HL-60/S4 (cell line): Measurements from ENCODE around the gene MCC.

ENCODE experiments used
- in situ Hi-C: fragments of 300-500 bp; cut with MboI; formaldehyde crosslinking; loops from 2 replicates; pipeline ENCODE4 v1.14.3; 2022; ENCODE audit warnings: low sequenced_read_pairs

The MCC gene

DNA sequence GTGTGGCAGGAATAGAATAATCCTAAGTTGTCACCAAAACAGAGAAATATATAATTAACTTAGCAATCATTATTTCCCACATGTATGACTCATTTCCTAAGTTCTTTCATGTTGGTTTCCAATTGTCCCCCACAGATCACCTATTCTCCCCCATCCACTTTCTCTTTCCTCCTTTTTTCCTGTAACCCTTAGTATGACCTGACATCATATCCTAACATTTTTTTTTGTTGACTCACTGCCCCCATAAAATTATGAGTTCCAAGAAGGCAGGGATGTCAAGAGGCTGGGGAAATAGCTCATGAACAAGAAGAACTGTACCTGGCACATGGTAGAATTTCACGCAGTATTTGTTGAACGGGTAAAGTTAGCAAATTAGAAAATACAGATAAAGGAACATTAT, 324.9 kb downstream of the MCC start:
- in situ Hi-C loops: no loop called here

DNA sequence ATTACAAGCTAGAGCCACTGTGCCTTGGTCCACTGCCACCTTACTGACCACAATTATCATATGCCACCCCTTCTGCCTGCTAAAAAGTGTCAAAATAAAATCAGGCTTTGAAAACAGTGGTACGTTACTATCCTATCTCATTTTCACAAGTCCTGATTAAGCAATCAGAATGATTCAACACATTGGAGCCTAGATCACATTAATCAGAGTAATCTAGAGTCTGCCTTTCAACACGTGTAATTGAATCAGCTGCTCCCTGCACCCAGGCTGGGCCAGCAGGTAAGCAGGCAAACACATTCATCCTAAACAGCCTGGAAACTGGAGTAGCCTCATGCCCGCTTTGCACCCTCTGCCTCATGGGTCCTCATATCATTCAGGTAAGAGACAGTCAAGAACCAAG, 325.5 kb downstream of the MCC start:
- in situ Hi-C loops: no loop called here

DNA sequence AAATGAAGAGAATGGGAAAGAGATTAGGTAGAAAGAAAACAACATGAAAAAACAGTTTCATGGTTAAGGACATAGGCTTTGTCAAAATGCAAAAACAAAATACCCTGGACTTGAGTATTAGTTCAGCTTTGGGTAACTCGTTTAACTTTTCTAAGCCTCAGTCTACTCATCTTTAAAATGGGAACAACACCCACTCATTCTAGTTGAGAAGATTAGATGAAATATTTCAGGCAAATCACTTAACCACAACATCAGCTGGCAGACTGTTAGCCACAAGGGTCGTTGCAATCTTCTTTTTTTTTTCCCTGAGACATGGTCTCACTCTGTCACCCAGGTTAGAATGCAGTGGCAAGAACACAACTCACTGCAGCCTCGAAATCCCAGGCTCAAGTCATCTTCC, 326.0 kb downstream of the MCC start:
- in situ Hi-C loops: no loop called here

DNA sequence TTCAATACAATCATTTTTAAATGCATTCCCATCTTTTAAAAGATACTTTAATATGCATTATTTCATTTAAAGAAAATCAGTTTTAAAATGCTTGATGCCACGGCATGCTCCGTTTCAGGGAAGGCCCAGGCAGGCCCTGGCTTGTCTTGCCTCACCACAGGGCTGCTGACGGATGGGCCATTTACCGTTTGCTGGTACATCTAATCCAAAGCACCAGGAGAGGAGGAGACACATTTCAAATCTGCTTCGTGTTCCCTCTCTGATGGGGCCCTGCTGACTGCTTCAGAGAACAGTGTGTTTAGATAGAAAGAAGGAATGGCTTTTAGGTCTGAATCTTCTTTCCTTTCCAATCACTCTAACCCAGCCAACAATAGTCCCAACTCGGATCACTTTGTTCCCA, 326.4 kb downstream of the MCC start:
- in situ Hi-C loops: no loop called here

DNA sequence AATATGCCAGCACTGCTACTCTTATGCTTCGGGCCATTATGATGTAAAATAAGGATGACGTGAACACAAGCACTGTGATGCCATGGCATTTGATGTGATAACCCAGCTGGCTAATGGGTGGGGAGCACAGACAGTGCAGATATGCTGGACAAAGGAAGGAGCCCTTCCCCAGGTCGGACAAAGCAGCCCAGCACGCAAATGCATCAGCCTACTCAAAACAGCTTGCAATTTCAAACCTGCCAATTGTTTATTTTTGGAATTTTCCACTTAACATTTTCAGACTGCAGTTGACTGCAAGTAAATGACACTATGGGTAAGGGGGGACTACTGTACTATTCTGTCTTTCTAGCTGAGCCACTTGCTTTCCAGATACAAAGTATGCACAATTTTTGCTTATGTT, 330.4 kb downstream of the MCC start:
- in situ Hi-C loops: no loop called here

DNA sequence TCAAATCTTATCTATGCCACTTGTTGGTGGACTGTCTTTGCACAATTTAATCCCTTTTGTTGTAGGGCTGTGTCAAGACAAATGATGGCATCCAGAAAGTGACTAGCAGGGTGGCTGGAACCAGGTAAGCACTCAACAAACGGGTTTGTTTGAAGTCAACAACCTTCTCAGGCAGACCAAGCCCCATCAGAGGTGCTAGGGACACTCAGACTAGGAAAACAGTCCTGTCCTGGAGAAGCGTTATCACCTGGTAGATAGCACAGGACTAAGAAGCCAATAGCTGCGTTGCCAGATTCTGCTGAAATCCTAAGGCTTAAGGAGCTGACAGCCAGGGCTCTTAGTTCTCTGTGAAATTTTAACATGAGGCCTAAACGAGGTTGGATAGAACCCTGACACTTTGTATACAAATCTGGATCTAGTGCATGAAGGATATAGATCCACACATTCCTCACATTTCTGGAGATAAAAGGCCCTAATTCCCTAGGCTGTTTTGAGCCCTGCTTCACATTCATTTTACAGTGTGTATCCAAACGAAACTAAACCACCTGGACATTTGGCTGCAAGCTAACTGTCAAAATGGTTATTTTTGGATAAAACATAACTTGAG, 331.9 kb downstream of the MCC start:
- in situ Hi-C loops: no loop called here

DNA sequence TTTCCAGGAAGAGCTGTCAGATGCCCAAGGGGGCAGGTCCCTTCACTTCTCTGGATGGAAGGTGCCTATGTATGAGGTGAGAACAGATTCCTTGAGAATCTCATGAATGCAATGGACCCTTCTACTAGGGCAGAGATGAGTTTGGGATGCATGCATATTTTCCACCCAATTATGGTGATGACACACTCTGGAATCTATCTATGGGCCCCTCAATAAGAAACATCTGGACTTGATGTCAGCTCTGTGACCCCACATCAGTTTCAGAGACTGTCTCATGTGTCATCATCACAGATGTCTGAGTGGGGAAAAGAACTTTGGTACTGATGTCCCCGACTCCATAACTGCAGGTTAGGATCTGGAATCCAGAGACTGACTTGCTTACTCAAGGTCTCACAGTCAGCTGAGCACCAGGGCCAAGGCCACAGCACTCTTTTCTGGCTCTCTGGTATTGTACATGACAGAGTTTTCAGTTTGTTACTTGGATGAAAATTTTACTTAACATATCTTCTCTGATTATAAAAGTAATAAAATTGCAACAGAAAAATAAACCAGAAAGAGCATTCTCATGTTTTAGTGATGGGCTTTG, 334.6 kb downstream of the MCC start:
- in situ Hi-C loops: no loop called here

DNA sequence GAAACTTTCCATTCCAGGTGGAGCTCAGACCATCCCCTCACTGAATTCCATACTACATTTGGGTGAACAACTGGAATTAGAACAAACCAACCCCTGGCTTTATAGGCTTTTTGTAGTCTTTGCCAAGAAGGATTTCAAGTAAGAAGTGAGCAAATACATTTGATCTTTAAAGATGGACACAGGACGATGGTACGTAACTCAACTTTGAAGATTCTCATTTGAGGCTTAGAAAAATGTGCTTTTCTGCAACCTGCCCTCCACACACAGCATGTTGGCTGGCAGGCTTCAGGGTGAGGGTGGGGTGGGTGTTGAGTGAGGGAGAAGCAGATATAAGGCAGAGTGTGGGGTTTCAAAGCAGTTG, 335.9 kb downstream of the MCC start:
- in situ Hi-C loops: no loop called here

DNA sequence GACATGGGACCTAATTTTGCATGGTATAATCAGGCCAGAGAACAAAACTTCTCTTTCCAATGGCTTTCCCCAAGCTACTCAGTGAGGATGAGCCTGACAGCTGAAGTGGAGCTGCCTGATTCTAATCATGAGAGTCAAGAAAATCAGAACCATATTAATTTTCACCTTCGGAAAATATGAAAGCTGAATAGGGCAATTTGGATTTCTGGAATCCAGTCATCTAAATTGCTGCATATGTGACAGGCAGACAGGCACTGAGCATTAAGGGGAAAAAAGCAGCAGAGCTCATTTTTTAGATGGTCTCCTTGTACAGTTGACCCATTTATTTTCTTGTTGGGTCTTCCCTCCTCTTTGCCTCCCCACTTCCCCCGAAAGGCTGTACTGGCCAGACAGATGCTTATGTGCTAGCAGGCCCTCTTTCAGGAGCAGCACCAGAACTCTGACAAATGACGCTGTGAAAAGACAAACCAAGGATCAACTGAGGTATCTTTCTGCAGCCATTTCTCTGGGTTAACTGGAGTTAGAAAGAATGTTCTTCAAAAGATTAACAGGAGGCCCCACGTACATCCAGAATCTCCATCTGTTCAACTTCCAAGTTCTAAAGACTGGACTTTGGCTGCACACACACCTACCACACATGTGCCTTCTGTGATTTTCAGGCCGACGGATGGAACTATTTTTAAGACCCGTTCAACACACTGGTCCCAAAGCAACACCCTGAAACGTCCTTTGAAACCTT, 336.4 kb downstream of the MCC start:
- in situ Hi-C loops: no loop called here

DNA sequence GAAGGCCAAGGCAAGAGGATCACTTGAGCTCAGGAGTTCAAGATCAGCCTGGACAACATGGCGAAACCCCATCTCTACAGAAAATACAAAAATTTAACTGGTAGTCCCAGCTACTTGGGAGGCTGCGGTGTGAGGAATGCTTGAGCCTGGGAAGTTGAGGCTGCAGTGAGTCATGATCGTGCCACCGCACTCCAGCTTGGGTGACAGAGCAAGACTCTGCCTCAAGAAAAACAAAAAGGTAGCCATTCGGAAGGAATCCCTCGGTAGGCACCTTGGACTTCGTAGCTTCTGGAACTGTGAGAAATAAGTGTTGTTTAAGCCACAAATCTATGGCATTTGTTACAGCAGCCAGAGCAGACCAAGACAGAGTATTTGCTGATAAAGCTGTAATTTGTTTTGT, 337.4 kb downstream of the MCC start:
- in situ Hi-C loops: no loop called here

DNA sequence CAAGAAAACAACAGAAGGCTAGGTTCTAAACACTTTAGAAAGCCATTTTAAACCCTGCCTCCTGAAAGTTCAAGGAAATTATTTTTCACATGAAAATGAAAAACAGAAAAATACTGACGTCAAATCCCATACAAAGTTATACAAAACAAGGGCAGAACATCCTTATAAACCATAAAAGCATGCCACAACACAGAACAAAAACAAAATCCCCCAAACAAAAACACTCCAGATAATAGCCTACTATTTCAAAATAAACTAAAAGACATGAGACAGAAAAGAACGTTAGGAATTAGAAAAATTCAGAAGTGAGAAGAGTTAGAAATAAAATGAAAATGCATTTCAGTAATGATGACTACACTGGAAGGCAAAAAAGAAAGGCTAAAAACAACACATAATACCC, 338.0 kb downstream of the MCC start:
- in situ Hi-C loops: no loop called here

DNA sequence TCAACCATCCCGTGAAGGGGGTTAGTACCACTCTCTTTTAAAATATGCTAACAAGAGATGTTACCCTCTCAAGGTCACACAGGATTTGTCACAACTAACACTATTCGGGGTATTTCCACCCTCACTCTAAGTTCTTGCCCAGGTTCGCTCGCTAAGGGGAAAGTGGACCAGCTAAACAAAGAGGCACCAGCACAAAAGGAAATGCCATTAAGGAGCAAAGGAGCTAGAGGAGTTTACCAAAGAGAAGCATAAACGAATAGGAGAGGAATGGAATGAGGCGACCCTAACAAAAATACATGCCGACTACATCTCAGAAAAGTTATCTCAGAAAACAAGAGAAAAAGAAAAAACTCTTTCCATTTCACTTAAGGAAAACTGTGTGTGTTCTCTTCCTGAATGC, 340.7 kb downstream of the MCC start:
- in situ Hi-C loops: no loop called here

DNA sequence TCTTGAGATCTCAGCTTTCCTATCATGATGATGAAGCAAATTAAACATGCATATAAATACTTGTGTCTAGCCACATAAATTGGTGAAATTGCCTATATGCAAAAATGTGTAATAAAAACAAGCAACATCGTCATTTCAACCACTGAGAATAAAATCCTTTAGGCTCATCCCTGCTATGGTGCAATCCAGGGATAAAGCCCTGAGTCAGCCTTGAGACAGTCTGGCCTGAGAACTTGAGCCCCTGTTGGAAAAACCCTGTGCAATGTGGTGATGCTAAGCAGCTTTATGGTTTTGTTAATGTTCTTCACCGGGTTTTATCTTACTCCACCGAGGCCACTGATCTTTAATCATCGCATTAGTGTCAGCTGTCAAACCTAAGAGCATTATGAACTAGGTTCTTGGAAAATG, 341.1 kb downstream of the MCC start:
- in situ Hi-C loops: no loop called here

DNA sequence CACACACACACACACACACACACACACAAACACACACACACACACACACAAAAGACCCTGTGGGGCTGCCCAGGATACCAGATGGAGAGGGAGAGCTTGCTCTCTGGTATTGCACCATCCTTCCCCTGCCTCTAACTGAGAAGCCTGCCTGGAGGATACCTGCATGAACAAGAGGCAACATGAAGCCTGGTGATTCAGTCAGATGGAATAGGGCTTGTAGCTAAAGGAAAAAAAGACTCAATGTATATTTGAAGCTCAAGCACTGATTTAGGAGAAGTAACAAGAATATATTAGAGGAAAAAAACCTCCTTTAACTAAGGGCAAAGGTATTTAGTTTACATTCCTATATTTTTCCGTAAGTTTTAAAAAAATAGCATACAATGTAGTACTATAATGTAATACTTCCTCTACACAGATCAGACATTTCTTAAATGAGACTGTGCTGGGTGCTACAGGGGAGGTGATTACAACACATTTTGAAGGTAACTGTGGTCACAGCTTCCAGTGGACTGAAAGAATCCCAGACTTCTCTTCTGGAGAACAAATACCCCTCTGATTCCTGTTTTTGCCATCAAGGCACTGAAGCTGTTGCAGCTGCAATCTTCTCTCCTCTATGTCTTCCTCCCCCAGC, 342.4 kb downstream of the MCC start:
- in situ Hi-C loops: no loop called here

DNA sequence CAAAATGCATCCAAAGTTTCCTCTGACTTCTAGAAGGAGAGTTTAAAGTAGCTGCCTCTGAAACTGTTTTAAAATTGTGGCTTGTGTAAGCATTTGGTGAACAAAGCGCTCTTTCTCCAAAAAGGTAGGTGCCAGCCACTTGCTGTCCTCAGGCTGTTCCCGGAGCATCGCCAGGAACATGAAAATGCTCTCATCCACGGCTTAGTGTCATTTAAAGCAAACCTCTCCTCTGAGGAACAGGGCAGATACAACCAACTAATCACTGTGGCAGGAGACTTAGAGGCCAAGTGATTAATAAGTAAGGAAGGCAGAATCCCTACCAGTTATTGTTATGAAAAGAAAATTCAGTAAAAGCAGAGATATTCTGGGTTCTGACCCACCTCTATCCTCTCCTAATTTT, 346.1 kb downstream of the MCC start:
- in situ Hi-C loops: no loop called here

DNA sequence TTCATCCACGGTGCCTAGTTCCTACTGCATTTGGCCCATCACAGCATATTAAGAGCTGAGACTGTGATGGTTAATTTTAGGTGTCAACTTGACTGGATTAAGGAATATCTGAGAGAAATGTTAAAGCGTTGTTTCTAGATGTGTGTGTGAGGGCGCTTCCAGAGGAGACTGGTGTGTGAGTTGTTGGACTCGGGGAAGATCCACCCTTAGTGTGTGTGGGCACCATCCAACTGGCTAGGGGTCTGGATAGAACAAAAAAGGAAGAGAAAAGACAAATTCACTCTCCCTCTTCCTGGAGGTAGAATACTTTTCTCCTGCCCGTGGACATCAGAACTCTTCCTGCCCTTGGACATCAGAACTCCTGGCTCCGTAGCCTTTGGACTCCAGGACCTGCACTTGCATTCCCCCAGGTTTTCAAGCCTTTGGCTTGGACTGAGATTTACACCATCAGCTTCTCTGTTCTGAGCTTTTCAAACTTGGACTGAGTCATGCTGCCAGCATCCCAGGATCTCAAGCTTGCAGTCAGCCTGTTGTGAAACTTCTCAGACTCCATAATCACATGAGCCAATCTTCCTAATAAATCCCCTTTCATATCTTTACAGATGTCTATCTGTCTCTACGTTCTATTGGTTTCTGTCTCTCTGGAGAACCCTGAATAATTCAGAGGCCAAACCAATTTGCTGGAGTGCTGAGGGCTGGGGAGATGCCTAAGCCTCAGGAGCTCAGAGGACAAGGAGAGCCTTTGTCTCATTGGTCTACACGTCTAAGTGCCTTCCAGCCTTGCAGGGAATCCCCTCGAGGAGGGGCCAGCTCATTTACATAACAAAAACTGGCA, 347.2 kb downstream of the MCC start:
- in situ Hi-C loops: no loop called here

DNA sequence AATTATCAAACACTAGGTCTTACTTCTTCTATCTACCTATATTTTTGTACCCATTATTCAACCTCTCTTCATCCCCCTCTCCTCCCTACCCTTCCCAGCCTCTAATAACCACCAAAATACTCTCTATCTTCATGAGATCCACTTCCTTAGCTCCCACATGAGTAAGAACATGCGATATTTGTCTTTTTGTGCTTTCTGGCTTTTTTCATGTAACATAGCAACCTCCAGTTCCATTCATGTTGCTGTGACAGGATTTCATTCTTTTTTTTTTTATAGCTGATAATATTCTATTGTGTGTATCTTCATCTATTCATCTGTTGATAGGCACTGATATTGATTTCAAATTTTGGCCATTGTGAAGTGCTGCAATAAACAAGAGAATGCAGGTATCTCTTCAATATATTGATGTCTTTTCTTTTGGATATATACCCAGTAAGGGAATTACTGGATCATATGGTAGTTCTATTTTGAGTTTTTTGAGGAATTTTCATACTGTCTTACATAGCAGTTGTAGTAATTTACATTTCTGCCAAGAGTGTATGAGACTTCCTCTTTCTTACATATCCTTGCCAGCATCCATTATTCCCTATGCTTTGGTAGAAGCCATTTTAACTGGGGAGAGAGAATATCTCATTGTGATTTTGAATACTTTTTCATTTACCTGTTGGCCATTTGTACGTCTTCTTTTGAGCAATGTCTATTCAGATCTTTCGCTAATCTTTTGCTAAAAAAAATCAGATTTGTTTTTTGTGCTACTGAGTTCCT, 354.9 kb downstream of the MCC start:
- in situ Hi-C loops: no loop called here

DNA sequence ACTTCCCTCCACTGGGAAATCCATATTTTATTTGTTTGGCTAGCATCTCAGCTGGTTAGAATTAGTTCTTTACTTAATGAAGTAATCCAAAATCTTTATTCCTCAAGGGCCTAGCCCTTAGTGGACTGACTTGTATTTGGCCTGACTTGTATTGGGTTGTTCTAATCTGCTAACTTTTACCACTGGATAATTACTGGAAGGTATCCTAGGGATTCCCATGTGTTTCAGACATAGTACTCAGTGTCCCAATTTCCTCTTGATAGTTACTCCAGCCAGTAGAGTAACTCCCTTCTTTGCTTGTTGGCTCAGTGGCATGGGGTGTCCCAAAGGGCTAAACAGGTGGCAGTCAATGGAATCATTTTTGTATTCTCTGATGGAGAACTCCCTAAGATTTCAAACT, 355.7 kb downstream of the MCC start:
- in situ Hi-C loops: no loop called here

DNA sequence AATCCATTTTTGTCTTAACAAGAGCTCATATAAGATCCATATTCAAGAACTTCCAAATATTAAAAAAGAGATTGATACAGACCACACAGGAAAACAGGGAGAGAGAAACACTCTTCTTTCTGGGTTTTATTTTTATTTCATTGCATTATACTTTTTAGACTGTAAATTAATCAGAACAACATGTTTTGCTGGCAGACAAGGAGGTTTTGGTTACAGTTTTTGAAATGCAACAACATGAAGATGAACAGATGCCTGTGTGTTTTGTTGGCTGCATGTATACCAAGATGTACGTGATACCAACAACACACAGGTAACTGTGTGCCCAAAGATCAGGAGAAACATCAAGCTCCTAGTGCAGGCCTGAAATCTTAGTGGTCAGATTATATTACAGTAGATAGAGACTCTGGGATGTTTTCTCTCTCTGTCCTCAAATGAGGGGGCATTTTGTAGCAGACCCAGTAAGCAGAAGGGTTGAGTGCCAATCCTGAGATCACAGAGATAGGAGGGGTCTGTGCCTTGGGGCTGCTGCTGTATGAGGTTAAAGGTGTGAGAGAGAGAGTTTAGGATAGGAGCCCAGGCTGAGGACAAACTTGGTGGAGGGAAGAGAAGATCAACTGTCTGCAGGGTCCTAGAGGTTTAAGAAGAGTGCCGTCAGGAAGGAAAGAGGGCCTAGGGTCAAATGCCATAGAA, 359.5 kb downstream of the MCC start:
- in situ Hi-C loops: no loop called here

DNA sequence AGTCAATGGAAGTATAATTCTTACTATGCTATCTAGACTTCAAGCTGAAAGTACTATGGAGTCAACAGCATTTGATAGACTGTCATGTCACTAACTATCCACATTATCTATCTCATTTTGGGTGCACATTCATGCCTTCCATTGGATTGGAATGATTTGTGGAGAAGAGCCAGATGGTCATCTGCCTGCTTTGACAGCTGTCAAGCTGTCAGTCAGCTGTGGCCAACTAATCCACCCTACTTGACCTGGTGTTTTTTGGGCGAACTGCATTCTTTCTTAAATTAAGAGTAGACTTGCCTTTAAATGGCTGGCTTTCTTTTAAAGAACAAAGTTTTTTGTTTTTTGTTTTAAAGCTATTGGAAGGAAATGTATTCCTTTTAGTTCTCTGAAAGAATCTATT, 360.2 kb downstream of the MCC start:
- in situ Hi-C loops: no loop called here
